Mesodermal cell (in vitro differentiated cells): ENCODE measurements around the gene HIC2.
"Not testable (repeated sequence)": the region's sequence is repeated elsewhere in the genome, so short reads cannot be mapped to it uniquely, and the experiment has no call there.

Experiments
- H3K27ac ChIP-seq: 2 replicates; pipeline ENCODE4 v1.7.0; 2013; ENCODE audit warnings: mild to moderate bottlenecking, low read depth, low read length, moderate library complexity; ENCODE audit not compliant: severe bottlenecking
- H3K36me3 ChIP-seq: 2 replicates; pipeline ENCODE4 v1.7.1; 2013; ENCODE audit warnings: mild to moderate bottlenecking, low read length, moderate library complexity; ENCODE audit not compliant: control insufficient read depth, insufficient read depth
- H3K4me1 ChIP-seq: one replicate; pipeline ENCODE4 v1.7.1; 2013; ENCODE audit warnings: mild to moderate bottlenecking, low read length; ENCODE audit not compliant: insufficient read depth, control insufficient read depth, poor library complexity, severe bottlenecking
- H3K4me3 ChIP-seq: 2 replicates; pipeline ENCODE4 v1.7.0; 2013; ENCODE audit warnings: low read length, control low read depth, mild to moderate bottlenecking; ENCODE audit not compliant: insufficient read depth, poor library complexity, severe bottlenecking; ENCODE audit errors: extremely low read depth
- H3K9me3 ChIP-seq: 2 replicates; pipeline ENCODE4 v1.7.1; 2013; ENCODE audit warnings: mild to moderate bottlenecking, low read length, moderate library complexity; ENCODE audit not compliant: control insufficient read depth
- WGBS, 2 experiments: methylation state at CpG; one replicate each; pipeline ENCODE4 v1.1.5; 2013; ENCODE audit warnings: missing lambda C conversion rate in 2 of 2; ENCODE audit not compliant: insufficient coverage in 2 of 2; 5-methylcytosine and 5-hydroxymethylcytosine counted together

The HIC2 gene

DNA sequence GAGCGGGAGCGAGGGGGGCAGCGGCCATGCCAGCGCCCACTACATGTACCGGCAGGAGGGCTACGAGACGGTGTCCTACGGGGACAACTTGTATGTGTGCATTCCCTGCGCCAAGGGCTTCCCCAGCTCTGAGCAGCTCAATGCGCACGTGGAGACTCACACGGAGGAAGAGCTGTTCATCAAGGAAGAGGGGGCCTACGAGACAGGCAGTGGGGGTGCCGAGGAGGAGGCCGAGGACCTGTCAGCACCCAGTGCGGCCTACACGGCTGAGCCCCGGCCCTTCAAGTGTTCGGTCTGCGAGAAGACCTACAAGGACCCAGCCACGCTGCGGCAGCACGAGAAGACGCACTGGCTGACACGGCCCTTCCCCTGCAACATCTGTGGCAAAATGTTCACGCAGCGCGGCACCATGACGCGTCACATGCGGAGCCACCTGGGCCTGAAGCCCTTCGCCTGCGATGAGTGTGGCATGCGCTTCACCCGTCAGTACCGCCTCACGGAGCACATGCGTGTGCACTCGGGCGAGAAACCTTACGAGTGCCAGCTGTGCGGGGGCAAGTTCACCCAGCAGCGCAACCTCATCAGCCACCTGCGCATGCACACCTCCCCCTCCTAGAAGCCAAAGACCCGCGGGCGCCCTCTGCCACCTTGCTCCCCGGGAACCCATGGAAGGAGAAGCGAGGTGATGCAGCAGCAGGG is 29.1 kb downstream of the HIC2 start:
- H3K4me1 ChIP-seq = no peaks in the 10 kb centered on the region
- WGBS, 2 experiments = 98% methylated on average over 44 to 49 of the region's 49 CpGs
- no peak overlapping the region for H3K4me3 ChIP-seq
- no peak overlapping the region for H3K27ac ChIP-seq
- peaks cover 64% of the 10 kb centered on the region for H3K36me3 ChIP-seq
- no peaks in the 10 kb centered on the region for H3K9me3 ChIP-seq

DNA sequence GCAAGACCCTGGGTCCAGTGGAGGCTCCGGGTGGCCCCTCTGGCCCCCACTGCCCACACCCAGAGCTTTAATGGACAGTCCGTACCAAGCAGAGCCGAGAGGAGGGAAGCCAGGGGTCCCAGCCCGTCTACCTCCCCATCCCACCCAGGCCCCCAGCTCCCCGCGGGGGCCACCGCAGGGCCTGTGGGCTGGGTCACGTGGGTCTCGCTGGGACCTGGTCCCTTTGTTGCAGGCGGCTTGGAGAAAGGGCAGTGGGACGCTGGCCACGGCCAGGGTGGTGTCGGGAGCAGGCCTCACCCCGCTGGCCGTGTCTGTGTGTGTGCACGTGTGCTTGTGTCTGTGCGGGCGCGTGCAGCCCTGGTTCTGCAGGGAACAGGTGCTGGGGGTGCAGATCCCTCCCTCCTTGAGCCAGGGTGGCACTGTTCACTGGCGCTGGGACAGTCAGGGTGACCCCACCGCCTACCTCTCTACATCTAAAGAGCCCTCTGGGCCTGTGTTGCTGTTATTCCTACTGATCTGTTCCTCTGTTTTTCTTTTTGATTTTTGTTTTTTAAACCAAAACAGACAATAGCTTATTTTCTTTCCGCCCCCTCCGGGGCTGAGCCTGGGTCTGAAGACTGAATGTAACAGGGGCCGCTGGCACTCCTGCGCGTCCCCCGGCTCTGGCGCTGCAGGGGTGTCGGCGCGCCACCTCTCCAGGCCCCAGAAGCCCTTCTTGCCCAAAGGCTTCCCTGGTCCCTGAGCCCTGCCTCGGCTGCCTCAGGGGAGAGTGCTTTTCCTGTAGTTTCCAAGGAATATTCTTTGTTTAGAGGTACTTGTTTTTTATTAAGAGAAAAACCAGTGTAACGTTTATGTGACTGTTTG is 29.9 kb downstream of the HIC2 start:
- WGBS, 2 experiments = 96 to 98% methylated on average over 21 to 33 of the region's 33 CpGs
- peaks cover 66% of the 10 kb centered on the region for H3K36me3 ChIP-seq

DNA sequence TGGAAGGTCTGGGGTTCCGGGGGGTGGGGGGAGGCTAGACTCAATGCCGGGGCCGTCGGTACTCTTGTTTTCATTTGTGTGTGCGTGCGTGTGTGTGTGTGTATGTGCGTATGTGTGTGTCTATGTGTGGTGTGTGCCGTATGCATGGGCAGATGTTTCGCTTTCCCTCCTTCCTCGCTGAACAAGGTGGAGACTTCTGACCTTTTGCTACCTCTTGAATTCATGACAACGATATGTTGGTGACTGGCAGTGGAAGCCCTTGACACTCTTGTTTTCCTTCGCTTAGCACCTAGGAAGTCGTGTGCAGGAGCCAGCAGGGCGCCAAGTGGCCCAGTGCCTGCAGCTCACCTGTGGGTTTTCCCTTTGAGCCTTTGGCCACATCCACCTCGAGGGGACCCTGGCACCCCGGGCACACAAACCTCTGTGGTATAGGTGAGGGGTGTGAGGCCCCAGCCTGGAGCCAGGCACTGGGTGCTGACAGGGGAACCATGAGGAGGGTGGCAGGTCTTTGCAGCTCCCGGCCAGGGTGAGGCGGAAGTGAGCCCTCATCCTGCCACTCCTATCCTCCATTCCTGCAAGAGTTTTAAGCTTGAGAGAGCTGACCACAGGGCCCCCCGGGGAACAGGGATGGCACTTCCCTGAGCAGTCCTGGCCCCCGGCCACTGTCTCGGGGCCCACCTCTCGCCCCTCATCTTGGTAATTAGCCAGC is 30.7 kb downstream of the HIC2 start:
- no peaks in the 10 kb centered on the region for H3K4me1 ChIP-seq
- H3K27ac ChIP-seq = no peak overlapping the region
- H3K36me3 ChIP-seq = peaks cover 66% of the 10 kb centered on the region
- H3K4me3 ChIP-seq = no peak overlapping the region
- no peaks in the 10 kb centered on the region for H3K9me3 ChIP-seq
- 90 to 96% methylated on average over 15 to 21 of the region's 22 CpGs for WGBS, 2 experiments

More for the DNA sequence above, 29.9 kb downstream of the HIC2 start:
- no peak overlapping the region for H3K4me3 ChIP-seq
- H3K9me3 ChIP-seq = no peaks in the 10 kb centered on the region
- H3K4me1 ChIP-seq = no peaks in the 10 kb centered on the region
- no peak overlapping the region for H3K27ac ChIP-seq

DNA sequence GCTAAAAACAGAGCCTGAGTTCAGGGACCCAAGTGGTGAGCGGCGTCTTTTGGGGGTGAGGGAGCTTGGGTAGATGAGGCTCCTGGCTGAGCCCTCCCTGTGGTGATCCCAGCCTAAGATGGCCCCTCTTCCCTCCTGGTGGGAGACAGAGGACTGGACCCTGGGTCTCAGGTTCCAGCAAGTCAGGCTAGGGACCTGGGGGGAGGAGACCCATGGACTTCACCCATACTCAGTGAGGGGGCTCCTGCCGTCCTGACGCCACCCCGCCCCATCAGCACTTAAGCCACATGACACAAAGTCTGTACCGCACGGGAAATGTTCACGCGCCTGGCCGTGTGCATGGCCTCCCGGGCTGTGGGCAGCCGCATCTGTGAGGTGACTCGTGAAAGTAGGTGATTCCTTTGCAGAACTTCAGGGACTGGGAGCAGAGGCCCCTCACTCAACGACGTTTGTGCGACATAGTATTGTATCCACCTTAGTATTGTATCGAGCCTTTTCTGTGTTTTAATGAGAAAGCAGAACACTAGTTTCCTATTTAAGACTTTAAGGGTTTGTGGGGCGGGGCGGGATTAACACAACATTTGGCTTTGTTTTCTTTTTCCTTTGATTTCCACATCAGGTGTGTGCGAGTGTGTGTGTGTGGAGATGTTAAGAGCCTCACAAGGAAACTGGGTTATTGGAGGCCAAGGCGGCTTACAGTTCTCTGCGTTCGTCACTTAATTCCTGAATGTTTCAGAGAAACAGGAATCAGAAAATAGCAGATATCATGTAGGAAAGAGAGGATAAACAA is 31.7 kb downstream of the HIC2 start:
- Histone ChIP-seq H3K4me1 (no peaks in the 10 kb centered on the region), H3K4me3 (no peak overlapping the region), H3K9me3 (no peaks in the 10 kb centered on the region), H3K36me3 (peaks cover 63% of the 10 kb centered on the region), H3K27ac (no peak overlapping the region)
- 95 to 96% methylated on average over 18 to 19 of the region's 23 CpGs for WGBS, 2 experiments

DNA sequence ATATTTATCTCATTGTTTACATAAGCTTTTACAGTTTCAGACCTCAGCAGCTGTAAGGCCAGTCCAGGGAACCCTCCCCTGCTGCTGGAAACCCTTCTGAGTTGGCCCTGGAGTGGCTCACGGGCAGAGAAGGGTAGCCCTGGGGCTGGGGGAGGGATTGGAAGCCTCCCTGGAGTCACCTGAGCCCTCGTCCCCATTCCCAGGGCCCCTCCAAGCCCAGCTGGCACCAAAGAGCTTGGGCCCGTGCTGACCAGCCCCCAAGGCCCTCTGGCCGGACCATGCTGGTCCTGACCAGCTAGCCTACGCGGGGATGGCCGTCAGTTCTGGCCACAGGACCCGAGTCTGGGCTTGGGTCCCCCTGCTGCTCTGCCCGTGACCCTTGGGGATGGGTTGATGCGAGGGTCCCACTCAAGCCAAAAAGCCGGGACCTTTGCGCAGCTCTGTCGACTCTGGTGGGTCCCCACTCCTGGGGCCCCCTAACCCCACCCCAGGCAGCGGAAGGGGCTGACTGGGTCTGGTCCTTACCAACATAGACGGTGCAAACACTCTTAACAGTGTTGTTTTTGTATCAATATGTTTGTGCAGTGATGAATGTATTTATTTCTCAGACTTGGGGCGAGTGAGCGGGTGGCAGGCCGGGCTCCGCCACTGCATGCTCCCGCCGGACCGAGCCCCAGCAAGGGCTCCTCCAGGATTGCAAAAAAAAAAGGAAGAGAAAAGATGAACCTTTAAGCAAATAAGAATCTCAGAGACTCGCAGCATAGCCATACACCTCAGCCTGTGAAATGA is 32.6 kb downstream of the HIC2 start:
- no peaks in the 10 kb centered on the region for H3K4me1 ChIP-seq
- no peak overlapping the region for H3K27ac ChIP-seq
- no peaks in the 10 kb centered on the region for H3K9me3 ChIP-seq
- H3K36me3 ChIP-seq = peaks cover 58% of the 10 kb centered on the region
- no peak overlapping the region for H3K4me3 ChIP-seq
- WGBS, 2 experiments = 94% methylated on average over 20 to 23 of the region's 23 CpGs

DNA sequence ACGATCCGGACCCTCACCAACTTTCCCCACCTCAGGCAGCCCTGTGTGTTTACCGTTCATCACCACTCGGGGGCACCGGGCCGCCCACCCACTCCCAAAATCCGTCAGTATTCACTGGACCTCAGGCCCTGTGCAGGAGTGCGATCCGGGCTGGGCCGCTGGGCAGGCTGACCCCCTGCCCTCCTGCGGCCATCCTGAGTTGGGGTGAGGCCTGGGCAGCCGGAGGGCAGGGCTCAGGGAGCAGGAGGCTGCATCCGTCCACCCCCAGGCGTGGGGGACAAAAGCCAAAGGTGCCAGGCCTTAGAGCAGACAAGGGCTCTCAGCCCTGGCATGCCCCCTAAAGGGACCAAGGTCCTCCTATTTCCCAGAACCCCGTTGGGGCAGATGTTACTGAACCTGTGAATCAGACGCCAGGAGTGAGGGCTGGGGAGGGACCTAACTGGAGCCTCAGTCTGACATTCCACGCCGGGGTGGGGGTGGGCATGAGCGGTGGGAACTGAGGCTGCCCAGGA is 33.2 kb downstream of the HIC2 start:
- Histone ChIP-seq H3K9me3 (no peaks in the 10 kb centered on the region), H3K4me3 (no peak overlapping the region), H3K27ac (no peak overlapping the region), H3K36me3 (peaks cover 52% of the 10 kb centered on the region), H3K4me1 (no peaks in the 10 kb centered on the region)
- whole genome bisulfite sequencing, 2 experiments = 86 to 89% methylated on average over 14 to 18 of the region's 19 CpGs

DNA sequence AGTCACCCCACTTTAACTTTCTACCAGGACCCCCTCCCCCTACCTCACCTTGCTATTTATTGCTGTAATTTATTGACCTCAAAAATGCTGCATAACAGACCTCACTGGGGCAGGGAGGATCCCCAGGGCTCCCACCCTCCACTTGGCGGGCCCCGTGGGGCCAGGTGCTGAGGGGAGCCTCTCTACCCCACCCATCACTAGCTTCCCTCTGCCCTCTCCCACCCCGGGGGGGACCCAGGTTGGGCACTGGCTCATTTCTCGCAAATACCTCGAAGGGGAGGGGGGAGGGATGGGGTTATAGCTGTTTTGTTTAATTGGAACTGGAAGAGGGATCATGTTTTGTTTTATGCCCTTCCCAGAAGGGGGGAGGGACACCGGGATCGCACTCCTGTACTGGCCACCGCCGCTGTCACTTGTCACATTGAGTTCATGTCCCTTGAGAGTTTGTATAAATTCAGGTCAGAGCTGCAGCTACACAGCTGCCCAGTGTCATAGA is 33.7 kb downstream of the HIC2 start:
- Histone ChIP-seq H3K27ac (no peak overlapping the region), H3K9me3 (no peaks in the 10 kb centered on the region), H3K4me3 (no peak overlapping the region), H3K36me3 (peaks cover 47% of the 10 kb centered on the region), H3K4me1 (no peaks in the 10 kb centered on the region)
- 88% methylated on average over 6 of the region's 9 CpGs; no CpG with 5 or more reads in 1 of the 2 experiments for WGBS, 2 experiments

DNA sequence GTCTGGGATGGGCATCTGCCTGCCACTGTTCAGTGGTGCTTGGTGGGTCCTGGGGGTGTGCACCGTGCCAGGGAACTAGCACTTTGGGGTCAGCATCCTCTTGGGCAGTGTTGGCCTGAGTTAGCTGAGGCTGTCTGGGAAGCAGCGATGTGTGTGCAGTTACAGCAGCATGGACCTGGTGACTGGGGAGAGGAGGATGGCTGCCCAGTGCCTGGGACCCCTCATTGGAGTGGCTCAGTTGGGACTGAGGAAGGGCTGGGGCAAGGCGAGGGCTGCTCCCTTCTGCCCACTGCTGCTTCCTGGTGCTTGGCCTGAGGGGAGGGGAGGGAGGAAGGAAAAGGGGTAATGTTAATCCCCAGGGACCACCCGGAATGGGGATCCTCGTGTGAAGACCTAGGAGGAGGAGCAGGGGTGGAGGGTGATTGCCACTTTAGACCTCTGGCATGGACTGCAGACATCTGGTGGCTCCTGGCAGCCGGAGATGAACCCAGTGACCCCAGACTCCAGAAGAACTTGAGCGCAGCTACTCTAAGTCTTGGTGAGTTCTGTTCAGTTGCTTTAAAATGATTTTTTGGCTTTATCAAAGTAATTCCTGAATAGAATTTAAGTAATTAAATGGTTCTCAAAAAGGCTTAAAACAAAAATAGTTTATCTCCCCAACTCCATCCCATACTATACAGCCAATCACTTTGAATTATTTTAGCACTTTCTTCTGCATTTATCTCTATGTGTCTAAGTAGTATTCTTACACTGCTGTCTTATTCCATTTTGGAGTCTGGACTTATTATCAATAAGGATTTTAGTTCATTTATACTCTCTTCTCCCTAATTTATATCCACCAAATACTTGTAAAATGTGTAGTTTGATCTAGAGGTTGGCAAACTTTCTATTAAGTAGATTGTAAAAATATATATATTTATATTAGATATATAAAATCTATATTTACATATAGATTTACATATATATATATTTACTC is 34.7 kb downstream of the HIC2 start:
- Histone ChIP-seq H3K9me3 (no peaks in the 10 kb centered on the region), H3K4me1 (peaks cover 4% of the 10 kb centered on the region), H3K4me3 (no peak overlapping the region), H3K36me3 (peaks cover 38% of the 10 kb centered on the region), H3K27ac (no peak overlapping the region)
- WGBS, 2 experiments = 92 to 97% methylated on average over 6 of the region's 7 CpGs

DNA sequence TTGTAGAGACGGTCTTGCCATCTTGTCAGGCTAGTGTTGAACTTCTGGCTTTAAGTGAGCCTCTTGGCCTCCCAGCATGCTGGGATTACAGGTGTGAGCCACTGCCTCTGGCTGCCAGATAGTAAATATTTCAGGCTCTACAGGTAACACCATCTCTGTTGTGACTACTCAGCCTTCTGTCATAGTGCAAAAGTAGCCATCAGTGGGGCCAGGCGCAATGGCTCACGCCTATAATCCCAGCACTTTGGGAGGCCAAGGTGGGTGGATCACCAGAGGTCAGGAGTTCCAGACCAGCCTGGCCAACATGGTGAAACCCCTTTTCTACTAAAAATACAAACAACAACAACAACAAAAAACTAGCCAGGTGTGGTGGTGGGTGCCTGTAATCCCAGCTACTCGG is 35.5 kb downstream of the HIC2 start:
- H3K27ac ChIP-seq, H3K4me1 ChIP-seq, H3K9me3 ChIP-seq, H3K4me3 ChIP-seq: not testable (repeated sequence)
- peaks cover 31% of the 10 kb centered on the region for H3K36me3 ChIP-seq
- 95 to 100% methylated on average over 3 to 4 of the region's 4 CpGs for WGBS, 2 experiments
